ENCODE measurements around the gene SH3TC1.

Gene SH3TC1

GRCh38 chr4:8181119-8181518, 18.0 kb upstream of the SH3TC1 start:
- H3K27ac ChIP-seq (replicated peaks) = no peak overlapping the region
- TF ChIP-seq SPI1 (IDR thresholded peaks at IDR 0.05; ENCODE audit: borderline replicate concordance, low read depth) (no peak), GABPA (IDR thresholded peaks at IDR 0.05; ENCODE audit: low read depth) (no peak), CTCF (IDR thresholded peaks at IDR 0.05; ENCODE audit: insufficient read depth, low read length) (no peak), POLR2AphosphoS5 (IDR thresholded peaks at IDR 0.05; ENCODE audit: low read depth) (no peak)
- TF ChIP-seq, protein P1, sequence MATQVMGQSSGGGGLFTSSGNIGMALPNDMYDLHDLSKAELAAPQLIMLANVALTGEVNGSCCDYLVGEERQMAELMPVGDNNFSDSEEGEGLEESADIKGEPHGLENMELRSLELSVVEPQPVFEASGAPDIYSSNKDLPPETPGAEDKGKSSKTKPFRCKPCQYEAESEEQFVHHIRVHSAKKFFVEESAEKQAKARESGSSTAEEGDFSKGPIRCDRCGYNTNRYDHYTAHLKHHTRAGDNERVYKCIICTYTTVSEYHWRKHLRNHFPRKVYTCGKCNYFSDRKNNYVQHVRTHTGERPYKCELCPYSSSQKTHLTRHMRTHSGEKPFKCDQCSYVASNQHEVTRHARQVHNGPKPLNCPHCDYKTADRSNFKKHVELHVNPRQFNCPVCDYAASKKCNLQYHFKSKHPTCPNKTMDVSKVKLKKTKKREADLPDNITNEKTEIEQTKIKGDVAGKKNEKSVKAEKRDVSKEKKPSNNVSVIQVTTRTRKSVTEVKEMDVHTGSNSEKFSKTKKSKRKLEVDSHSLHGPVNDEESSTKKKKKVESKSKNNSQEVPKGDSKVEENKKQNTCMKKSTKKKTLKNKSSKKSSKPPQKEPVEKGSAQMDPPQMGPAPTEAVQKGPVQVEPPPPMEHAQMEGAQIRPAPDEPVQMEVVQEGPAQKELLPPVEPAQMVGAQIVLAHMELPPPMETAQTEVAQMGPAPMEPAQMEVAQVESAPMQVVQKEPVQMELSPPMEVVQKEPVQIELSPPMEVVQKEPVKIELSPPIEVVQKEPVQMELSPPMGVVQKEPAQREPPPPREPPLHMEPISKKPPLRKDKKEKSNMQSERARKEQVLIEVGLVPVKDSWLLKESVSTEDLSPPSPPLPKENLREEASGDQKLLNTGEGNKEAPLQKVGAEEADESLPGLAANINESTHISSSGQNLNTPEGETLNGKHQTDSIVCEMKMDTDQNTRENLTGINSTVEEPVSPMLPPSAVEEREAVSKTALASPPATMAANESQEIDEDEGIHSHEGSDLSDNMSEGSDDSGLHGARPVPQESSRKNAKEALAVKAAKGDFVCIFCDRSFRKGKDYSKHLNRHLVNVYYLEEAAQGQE (IDR thresholded peaks at IDR 0.05; ENCODE audit: insufficient replicate concordance, low read depth) = no peak
- H3K4me3 ChIP-seq (replicated peaks; ENCODE audit: insufficient read depth, low read length) = no peak overlapping the region
- DNase-seq (ENCODE audit: low read depth in 1 of 2, low spot score in 1 of 2) = no peak
- no peaks in the 10 kb centered on the region for H3K27me3 ChIP-seq (ENCODE audit: insufficient read depth, poor library complexity, severe bottlenecking)

GRCh38 chr4:8181844-8182243, 17.2 kb upstream of the SH3TC1 start:
- TF ChIP-seq SPI1 (IDR thresholded peaks at IDR 0.05; ENCODE audit: borderline replicate concordance, low read depth) (no peak), GABPA (IDR thresholded peaks at IDR 0.05; ENCODE audit: low read depth) (no peak), POLR2AphosphoS5 (IDR thresholded peaks at IDR 0.05; ENCODE audit: low read depth) (no peak), CTCF (IDR thresholded peaks at IDR 0.05; ENCODE audit: insufficient read depth, low read length) (no peak)
- TF ChIP-seq, protein P1 (IDR thresholded peaks at IDR 0.05; ENCODE audit: insufficient replicate concordance, low read depth) = no peak
- H3K27ac ChIP-seq (replicated peaks) = no peak overlapping the region
- no peaks in the 10 kb centered on the region for H3K27me3 ChIP-seq (ENCODE audit: insufficient read depth, poor library complexity, severe bottlenecking)
- no peak overlapping the region for H3K4me3 ChIP-seq (replicated peaks; ENCODE audit: insufficient read depth, low read length)
- no peak for DNase-seq (ENCODE audit: low read depth in 1 of 2, low spot score in 1 of 2)

DNA sequence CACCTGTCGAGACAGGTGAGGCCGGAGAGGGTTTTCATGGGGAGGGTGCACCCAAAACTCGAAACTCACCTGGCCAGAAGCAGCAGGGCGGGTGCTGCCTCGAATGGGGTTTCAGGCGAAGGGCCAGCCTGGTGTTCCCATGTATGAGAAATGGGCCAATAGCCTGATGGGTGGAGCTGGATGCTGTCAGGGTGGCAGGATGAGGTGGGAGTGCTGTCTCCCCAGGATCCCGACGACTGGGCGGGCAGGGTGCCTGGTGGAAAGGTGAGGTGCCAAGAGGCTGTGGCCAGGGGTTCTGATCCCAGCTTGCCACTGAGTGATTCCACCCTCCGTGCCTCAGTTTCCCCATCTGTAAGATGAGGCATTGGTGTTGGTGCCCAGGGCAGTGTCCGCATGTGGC, 16.8 kb upstream of the SH3TC1 start:
- DNase-seq (ENCODE audit: low read depth in 1 of 2, low spot score in 1 of 2) = no peak
- H3K27me3 ChIP-seq (ENCODE audit: insufficient read depth, poor library complexity, severe bottlenecking) = no peaks in the 10 kb centered on the region
- H3K4me3 ChIP-seq (replicated peaks; ENCODE audit: insufficient read depth, low read length) = no peak overlapping the region
- H3K27ac ChIP-seq (replicated peaks) = no peak overlapping the region
- TF ChIP-seq, protein P1 (IDR thresholded peaks at IDR 0.05; ENCODE audit: insufficient replicate concordance, low read depth) = no peak
- TF ChIP-seq POLR2AphosphoS5 (IDR thresholded peaks at IDR 0.05; ENCODE audit: low read depth) = no peak
- TF ChIP-seq SPI1 (IDR thresholded peaks at IDR 0.05; ENCODE audit: borderline replicate concordance, low read depth) = no peak
- no peak for TF ChIP-seq GABPA (IDR thresholded peaks at IDR 0.05; ENCODE audit: low read depth)
- TF ChIP-seq CTCF (IDR thresholded peaks at IDR 0.05; ENCODE audit: insufficient read depth, low read length) = no peak
